Germinal center (tissue), 1 donor: ENCODE results near the gene TBC1D14.
"Not testable (repeated sequence)": the region's sequence is repeated elsewhere in the genome, so short reads cannot be mapped to it uniquely, and the experiment has no call there.

Source experiments
- DNase-seq: peaks from one replicate; pipeline ENCODE4 v3.0.0; 2012; ENCODE audit warnings: mixed read lengths, low spot score

Gene TBC1D14

GRCh38 chr4:6910340-6910959 lies 824 bp downstream of the TBC1D14 start:
- no peak for DNase-seq

DNA sequence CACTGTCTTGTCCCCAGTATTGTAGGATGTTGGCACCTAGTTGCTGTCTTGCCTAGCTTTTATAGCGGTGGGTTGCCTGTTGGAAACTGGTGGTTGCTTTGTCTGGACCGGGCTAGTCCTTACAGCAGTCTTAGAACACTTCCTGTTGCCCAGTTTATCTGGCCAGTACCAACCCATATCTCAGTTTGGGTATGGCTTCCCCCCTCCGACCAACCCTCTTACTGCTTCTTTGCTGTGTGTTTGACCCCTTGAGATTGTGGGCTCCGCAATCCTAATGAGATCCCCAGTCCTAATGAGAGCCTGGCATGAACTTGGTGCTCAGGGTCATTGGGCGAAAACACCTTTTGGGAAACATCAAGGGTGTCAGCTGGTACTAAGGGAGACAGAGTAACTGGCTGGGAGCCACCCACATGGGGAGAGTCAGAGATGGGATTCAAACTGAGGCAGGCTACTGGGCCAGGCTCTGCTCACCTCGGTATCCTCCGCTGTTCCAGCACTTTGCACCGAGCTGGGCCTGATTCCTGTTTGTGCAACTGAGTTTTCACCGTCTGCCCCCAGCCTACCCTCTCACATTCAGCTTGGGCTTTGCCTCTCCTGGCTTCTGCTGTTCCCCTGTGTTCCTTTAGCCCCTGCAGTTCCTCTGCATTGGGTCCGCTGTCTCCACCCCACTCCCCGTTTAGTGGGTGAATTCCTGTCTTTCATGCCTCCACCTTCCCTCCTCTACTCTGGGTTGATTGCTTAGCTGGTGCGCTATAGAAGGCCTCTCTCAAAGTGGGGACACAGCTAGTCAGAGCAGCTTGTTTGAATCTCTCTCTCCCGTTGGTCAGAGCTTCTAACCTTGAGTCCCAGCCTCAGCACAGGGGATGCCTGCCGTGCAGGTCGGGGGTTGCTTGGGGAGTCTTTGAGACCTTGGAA lies 1.6 kb downstream of the TBC1D14 start:
- no peak for DNase-seq

DNA sequence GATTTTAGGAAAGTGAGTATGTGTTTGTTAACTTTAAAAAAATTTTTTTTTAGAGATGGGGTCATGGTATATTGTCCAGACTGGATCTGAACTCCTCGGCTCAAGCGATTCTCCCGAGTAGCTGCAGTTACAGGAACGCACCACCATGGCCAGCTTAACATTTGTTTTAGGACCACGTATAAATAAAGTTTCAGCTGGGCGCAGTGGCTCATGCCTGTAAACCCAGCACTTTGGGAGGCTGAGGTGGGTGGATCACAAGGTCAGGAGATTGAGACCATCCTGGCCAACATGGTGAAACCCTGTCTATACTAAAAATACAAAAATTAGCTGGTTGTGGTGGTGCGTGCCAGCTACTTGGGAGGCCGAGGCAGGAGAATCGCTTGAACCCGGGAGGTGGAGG lies 2.3 kb downstream of the TBC1D14 start:
- DNase-seq: not testable (repeated sequence)

DNA sequence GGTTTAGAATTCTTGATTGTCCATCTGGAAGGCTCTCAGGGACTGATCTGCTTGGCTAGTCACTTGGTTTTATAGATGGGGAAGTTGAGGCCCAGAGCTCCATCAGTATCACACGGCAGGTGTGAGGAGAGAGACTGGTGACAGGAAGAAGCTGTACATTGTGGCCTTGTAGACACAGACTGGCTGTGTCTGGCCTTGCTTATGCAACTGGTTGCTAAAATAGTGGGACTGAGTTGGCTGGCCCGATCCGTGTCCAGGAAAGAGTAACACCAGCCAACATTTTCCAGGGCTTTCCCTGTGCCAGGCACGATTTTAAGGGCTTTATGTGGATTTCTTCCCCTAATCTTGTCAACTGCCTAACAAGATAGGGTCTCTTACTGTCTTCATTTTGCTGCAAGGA lies 2.8 kb downstream of the TBC1D14 start:
- no peak for DNase-seq

- no peak for DNase-seq
Observed at GRCh38 chr4:6913350-6913905, 3.8 kb downstream of the TBC1D14 start.

- DNase-seq: no peak
Observed at GRCh38 chr4:6914448-6914847, 4.8 kb downstream of the TBC1D14 start.

- no peak for DNase-seq
Observed at GRCh38 chr4:6915041-6916005, 5.7 kb downstream of the TBC1D14 start.

- DNase-seq: no peak
Observed at GRCh38 chr4:6916069-6916586, 6.5 kb downstream of the TBC1D14 start.

- no peak for DNase-seq
Observed at GRCh38 chr4:6916587-6917460, 7.2 kb downstream of the TBC1D14 start.

DNA sequence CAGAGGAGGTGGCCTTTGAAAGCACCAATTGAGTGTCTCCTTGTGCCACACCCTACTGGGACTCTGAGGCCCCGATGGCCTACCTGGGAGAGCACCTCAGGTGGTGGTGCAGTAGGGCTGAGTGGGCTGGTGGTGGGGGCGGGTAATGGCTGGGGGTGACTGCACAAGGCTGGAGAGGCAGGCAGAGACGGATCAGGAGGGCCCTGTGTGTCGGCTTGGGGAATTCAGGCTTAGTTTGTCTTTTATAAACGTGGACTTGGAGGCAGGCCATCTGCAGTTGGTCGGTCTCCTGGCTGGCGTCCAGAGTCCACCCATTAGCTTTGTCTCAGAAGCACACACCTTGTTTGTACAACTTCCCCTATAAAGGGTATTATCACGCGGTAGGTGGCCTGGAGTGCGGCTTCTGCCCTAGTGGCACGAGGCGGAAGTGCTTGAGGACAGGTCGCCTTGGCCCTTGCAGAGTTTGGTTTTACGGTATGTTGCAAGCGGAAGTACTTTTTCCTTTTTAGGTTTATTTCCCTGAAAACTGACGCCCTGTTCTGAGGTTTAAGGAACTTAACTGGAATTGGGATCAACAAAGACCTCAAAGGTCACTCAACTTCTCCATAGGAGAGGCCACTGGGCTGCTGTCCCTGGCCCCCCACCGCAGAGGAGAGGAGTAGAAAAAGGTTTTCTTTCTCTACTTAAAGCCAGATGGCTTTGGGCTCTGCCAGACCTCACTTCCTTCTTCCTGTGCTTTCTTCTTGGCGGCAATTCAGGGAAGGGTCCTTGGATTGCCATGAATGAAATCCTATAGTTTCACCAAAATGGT lies 8.0 kb downstream of the TBC1D14 start:
- DNase-seq: peak; percentile 67

DNA sequence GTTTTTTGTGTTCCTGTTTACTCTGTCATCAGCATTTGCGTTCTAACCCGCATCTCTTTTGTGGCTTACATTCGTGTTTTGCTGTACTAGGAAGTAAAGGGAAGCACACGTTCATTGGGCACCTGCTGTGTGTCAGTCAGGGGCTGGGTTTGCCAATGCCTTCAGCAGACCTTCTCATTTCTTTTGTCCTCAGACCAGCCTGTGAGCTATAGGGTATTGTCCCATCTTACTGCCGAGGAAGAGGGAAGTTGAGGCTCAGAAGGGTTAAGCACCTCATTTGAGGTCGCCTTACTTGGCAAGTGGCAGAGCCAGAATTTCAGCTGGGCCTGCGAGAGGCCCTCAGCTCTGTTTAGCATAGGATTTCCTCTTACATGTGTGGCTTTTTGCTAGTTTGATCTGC lies 8.7 kb downstream of the TBC1D14 start:
- no peak for DNase-seq

- no peak for DNase-seq
Observed at GRCh38 chr4:6920171-6920570, 10.5 kb downstream of the TBC1D14 start.

DNA sequence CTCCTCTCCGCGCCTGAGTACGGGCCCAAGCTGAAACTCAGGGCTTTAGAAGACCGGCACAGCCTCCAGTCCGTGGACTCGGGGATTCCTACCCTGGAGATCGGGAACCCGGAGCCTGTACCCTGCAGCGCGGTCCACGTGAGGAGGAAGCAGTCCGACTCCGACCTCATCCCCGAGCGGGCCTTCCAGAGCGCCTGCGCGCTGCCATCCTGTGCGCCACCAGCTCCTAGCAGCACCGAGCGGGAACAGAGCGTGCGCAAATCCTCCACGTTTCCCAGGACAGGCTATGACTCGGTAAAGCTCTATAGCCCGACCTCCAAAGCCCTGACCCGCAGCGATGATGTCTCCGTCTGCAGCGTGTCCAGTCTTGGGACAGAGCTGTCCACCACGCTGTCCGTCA lies 13.9 kb downstream of the TBC1D14 start:
- DNase-seq: no peak

DNA sequence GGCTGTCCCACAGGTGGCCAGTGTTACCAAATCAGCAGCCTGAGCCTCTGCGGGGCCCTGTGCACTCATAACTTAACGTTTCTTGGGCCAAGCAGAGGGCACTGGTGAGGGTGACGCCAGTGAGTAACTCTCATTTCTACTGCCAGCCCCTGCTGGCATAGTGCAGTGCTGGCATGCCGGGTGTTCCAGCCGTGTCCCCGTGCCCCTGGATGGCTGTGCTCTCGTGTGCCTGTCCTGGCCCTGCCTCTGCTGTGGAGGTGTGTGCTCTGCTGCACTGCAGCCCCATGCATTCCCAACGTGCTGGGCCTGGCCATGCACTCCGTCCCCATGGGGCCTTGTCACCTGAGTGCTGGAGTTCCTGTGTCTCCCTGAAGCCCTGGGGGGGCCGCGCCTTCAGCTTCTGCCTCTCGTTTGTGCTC lies 14.7 kb downstream of the TBC1D14 start:
- DNase-seq: no peak

GRCh38 chr4:6925357-6925836 lies 15.8 kb downstream of the TBC1D14 start:
- no peak for DNase-seq

DNA sequence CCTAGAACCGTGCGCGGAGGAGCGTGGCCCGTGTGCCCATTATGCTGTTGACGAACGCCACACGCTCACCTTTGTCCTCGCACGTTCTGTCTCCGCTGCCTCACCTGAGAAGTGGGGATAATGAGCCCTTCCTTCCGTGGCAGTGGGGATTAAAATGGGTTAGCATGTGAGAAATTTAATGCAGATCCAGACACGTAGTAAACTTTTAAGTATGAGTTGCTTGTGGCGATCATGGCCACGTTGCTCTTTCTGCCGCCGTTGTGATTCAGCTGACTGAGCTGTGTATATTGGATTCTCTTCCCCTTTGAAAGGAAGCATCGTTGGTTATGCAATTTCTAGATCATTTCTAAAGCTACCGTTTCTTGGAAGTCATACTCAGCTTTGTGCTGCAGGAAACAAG lies 16.5 kb downstream of the TBC1D14 start:
- DNase-seq: no peak

- DNase-seq: no peak
Observed at GRCh38 chr4:6926681-6927478, 17.3 kb downstream of the TBC1D14 start.

- DNase-seq: no peak
Observed at GRCh38 chr4:6928081-6928480, 18.5 kb downstream of the TBC1D14 start.

- DNase-seq: no peak
Observed at GRCh38 chr4:6929339-6929811, 19.7 kb downstream of the TBC1D14 start.
